Lower lobe of right lung (tissue), 2 donors: ENCODE measurements around the gene NTHL1. TPM values are rescaled to one million over a fixed set of nuclear protein-coding genes. Genes with fewer than 3 reads are reported as not detected.

ENCODE experiments used
- ATAC-seq, 2 donors: fragments of 200-7000 bp; cut with Tn5 transposase; one replicate each; pipeline ENCODE4 v1.9.1; 2020 to 2022; ENCODE audit warnings: mild to moderate bottlenecking in 2 of 2, moderate library complexity in 2 of 2
- DNase-seq: peaks from one replicate; pipeline ENCODE4 v3.0.0-alpha.2; 2020
- H3K27ac ChIP-seq: fragments of 200-600 bp; one replicate; pipeline ENCODE4 v1.8.0; 2022
- H3K27me3 ChIP-seq: fragments of 200-600 bp; one replicate; pipeline ENCODE4 v1.8.0; 2022; ENCODE audit warnings: low read depth
- H3K36me3 ChIP-seq: fragments of 200-600 bp; one replicate; pipeline ENCODE4 v1.8.0; 2022; ENCODE audit warnings: mild to moderate bottlenecking
- H3K4me1 ChIP-seq: fragments of 200-600 bp; one replicate; pipeline ENCODE4 v1.8.0; 2022
- H3K4me3 ChIP-seq: fragments of 200-600 bp; one replicate; pipeline ENCODE4 v1.8.0; 2022; ENCODE audit warnings: mild to moderate bottlenecking
- H3K9me3 ChIP-seq: fragments of 200-600 bp; one replicate; pipeline ENCODE4 v1.8.0; 2022
- intact Hi-C: fragments of 100-400 bp; cut with DNase I; formaldehyde crosslinking; loops from one replicate; pipeline ENCODE4 v1.11.0; 2022
- total RNA-seq: library from RNA; stranded (reverse); fragmentation: NEBNext Ultra II Directional; extraction: Animal tissue kit (Norgen Biotek cat#: 25700); gene quantifications from one replicate; pipeline ENCODE4 v1.2.1, GENCODE V29; 2021
- TF ChIP-seq, protein P1 (sequence below): fragments of 200-600 bp; IDR thresholded peaks from one replicate; pipeline ENCODE4 v1.8.0; 2022; ENCODE audit warnings: antibody characterized with exemption, mild to moderate bottlenecking
- donor health status: DM: no; HTN: yes; CAD: no; lungs with severe emphysema.

The NTHL1 gene
- total RNA-seq, 1 donor from 2014 or later: 24.3 TPM

DNA sequence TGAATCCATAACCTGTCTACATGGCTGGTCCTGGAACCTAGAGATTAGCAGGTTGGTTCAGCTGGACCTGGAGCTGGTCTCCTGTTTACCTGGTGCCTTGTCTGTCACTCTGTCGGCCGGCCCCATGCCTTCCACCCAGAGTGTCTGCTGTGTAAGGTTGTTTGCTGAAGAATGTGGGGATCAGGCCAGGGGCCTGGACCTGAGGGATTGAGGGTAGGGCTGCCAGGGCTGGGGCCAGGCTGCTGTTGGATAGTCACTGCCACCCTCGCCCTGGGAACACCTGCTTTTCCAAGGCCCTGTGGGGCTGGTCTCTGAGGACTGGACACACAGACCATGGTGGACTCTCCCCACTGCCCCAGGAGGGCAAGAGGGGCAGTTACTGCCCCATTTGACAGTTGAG, 19.5 kb downstream of the NTHL1 start:
- Histone ChIP-seq H3K27me3 (peaks cover 7% of the 10 kb centered on the region), H3K9me3 (no peaks in the 10 kb centered on the region), H3K4me3 (peak overlapping the region; percentile 84), H3K27ac (peak overlapping the region; percentile 92), H3K4me1 (peaks cover 82% of the 10 kb centered on the region), H3K36me3 (peaks cover 16% of the 10 kb centered on the region)
- intact Hi-C loops: loop anchor here (10.0 kb wide), 1 partner anchor 117 kb away; the partner anchor contains the start of gene RAB26
- TF ChIP-seq, protein P1, sequence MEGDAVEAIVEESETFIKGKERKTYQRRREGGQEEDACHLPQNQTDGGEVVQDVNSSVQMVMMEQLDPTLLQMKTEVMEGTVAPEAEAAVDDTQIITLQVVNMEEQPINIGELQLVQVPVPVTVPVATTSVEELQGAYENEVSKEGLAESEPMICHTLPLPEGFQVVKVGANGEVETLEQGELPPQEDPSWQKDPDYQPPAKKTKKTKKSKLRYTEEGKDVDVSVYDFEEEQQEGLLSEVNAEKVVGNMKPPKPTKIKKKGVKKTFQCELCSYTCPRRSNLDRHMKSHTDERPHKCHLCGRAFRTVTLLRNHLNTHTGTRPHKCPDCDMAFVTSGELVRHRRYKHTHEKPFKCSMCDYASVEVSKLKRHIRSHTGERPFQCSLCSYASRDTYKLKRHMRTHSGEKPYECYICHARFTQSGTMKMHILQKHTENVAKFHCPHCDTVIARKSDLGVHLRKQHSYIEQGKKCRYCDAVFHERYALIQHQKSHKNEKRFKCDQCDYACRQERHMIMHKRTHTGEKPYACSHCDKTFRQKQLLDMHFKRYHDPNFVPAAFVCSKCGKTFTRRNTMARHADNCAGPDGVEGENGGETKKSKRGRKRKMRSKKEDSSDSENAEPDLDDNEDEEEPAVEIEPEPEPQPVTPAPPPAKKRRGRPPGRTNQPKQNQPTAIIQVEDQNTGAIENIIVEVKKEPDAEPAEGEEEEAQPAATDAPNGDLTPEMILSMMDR: no peak
- ATAC-seq (no peak), DNase-seq (no peak)

DNA sequence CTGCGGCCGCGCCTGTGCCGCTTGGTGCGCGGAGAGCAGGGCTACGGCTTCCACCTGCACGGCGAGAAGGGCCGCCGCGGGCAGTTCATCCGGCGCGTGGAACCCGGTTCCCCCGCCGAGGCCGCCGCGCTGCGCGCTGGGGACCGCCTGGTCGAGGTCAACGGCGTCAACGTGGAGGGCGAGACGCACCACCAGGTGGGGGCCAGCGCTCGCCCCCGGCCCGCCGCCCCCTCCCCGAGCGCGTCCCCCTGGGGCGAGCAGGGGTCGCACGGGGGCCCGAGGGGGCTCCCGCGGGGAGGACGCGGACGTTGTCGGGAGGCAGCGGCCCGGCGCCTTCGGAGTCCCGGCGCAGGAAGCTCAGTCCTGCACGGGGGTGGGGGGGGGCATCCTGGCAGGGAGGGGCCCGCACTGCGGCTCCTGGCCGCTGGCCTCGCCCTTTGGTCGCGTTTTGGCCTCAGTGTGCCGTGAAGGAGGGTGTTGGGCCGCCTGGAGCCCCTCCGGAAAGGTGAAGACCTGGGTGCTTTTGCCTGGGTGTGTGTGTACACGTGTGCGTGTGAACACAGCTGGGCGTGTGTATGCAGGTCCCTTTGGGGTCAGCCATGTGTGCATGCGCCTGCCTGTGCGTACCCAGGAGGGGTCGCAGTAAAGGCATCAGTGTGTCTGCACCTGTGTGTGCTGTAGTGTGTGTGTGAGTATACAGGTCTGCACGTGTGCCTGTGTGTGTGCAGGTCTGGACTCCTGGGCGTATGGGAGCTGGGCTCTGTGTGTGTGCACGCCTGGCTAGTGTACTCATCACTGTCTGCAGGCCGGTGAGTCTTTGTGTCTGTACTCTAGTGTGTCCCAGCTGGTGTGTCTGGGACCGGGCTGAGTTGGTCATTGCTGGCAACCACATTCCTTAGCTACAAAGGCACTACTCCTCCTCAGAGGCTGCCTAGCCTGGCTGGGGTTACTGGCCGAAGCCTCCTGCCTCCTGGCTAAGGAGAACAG, 20.3 kb downstream of the NTHL1 start:
- H3K36me3 ChIP-seq: peaks cover 16% of the 10 kb centered on the region
- ATAC-seq (no peak), DNase-seq (no peak)
- TF ChIP-seq, protein P1: no peak
- H3K4me1 ChIP-seq: peaks cover 80% of the 10 kb centered on the region
- H3K27ac ChIP-seq: peak overlapping the region; percentile 92
- intact Hi-C loops: loop anchor here (10.0 kb wide), 1 partner anchor 117 kb away; the partner anchor contains the start of gene RAB26
- H3K9me3 ChIP-seq: no peaks in the 10 kb centered on the region
- H3K27me3 ChIP-seq: peaks cover 7% of the 10 kb centered on the region
- peak overlapping the region; percentile 84 for H3K4me3 ChIP-seq

DNA sequence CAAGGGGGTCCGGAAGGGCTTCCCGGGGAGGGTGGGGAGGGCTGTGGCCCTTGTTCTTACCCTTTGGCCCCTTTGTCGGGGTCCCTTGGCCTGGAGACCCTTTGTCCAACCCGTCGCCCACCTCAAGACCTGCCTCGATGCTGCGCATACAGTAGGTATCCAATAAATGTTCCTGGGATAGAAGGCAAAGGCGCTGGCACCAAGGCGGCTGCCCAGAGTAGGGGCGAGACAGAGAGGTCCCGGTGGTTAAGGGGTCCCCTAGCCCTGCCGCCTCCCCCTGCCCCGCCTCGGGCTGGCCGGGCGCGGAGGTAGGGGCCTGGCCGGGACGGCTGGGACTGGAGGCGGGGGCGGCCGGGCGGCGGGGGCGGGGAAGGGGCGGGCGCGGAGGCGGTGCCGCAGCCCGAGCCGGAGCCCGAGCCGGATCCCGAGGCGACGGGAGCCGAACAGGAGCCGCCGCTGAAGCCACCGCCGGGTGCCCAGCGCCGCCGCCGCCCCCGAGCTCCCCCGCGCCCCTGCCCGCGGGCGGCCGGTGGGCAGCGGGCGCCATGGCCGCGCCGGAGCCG, 21.1 kb downstream of the NTHL1 start, which contains the start of gene NHERF2:
TSS of gene NHERF2 (plus strand) at position 442 of the 563 bp plus-strand sequence. CDS start at position 546, 104 bp downstream.
- peak within 1 kb of the TSS; percentile 84 for H3K4me3 ChIP-seq
- peaks cover 74% of the 10 kb centered on the region for H3K4me1 ChIP-seq
- peaks cover 11% of the 10 kb centered on the region for H3K27me3 ChIP-seq
- H3K27ac ChIP-seq: peak within 1 kb of the TSS; percentile 92
- intact Hi-C loops: loop anchor here (10.0 kb wide), 1 partner anchor 118 kb away; the partner anchor contains the start of gene RAB26
- DNase-seq: no peak
- peak; percentile 2 to 30 for ATAC-seq
- TF ChIP-seq, protein P1: no peak
- no peaks in the 10 kb centered on the region for H3K9me3 ChIP-seq
- H3K36me3 ChIP-seq: peaks cover 16% of the 10 kb centered on the region

DNA sequence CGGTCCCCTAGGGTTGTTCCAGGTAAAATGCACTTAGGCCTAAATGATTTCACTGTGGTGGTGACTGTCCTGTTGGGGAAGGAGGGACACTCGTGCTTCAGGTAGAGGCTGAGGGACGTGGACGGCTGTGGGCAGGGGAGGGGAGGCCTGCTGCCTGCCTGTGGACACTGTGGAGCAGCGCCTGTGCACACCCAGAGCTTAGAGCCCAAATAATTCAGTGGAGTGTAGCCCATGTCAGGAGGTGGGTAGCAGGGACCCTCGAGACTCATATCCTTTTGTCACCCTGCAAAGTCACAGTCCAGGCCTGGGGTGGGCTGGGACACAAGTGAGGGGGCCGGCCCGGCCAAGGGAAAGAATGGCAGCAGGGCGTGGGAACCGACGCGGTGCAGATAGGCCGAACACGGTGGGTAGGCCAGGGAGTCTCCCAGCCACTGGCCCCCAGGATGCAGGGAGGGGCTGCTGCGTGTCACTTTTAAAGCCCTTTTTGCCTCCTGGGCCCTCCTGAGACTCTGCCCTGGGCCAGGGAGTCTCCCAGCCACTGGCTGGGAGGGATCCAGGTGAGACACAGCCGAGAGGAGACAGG, 21.7 kb downstream of the NTHL1 start:
- Histone ChIP-seq H3K9me3 (no peaks in the 10 kb centered on the region), H3K27me3 (peaks cover 16% of the 10 kb centered on the region), H3K36me3 (peaks cover 14% of the 10 kb centered on the region), H3K4me3 (peak overlapping the region; percentile 84), H3K27ac (peak overlapping the region; percentile 78), H3K4me1 (peaks cover 74% of the 10 kb centered on the region)
- TF ChIP-seq, protein P1: no peak
- intact Hi-C loops: loop anchor here (10.0 kb wide), 1 partner anchor 119 kb away; the partner anchor contains the start of gene RAB26
- DNase-seq (no peak), ATAC-seq (no peak)

DNA sequence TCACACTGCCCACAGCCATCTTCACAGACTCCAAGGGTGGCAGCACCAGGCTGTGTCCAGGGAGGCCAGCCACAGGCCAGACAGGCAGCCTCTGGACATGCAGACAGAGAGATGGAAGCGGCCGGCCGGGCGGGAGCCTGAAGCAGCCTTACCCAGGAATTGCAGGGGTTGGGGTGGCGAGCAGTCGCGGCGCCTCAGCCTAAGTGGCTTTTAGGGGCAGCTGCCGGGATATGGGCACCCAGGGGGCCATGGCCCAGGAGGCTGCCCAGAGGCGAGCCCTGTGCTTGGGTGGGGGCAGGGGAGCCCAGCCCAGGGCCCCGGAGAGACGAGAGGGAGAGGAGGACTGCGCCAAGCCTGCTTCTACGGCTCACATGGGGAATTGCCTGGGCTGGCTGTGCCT, 22.4 kb downstream of the NTHL1 start:
- Histone ChIP-seq H3K4me3 (no peak overlapping the region), H3K27me3 (peaks cover 24% of the 10 kb centered on the region), H3K9me3 (no peaks in the 10 kb centered on the region), H3K36me3 (peaks cover 7% of the 10 kb centered on the region), H3K27ac (peak overlapping the region; percentile 85), H3K4me1 (peaks cover 72% of the 10 kb centered on the region)
- ATAC-seq (no peak), DNase-seq (no peak)
- intact Hi-C loops: loop anchor here (10.0 kb wide), 1 partner anchor 120 kb away; the partner anchor contains the start of gene RAB26
- TF ChIP-seq, protein P1: no peak
